Fibroblast of lung (primary cell): Measurements from ENCODE around the gene CDC14B.
"Not testable (repeated sequence)": the region's sequence is repeated elsewhere in the genome, so short reads cannot be mapped to it uniquely, and the experiment has no call there.

ENCODE experiments used
- CTCF ChIP-seq, 2 donors: IDR thresholded peaks in 1 of 2; conservative IDR thresholded peaks in 1 of 2; 1 replicate in 1 of 2; 2 replicates in 1 of 2; pipeline ENCODE4 v1.5.1; 2011 to 2012; ENCODE audit warnings: low read length in 2 of 2, control low read depth in 1 of 2, inconsistent platforms in 1 of 2, low read depth in 1 of 2, mild to moderate bottlenecking in 1 of 2
- EZH2 ChIP-seq: IDR thresholded peaks from 2 replicates; pipeline ENCODE4 v1.5.1; 2012; ENCODE audit warnings: low read length, control low read depth, mild to moderate bottlenecking; ENCODE audit errors: missing control alignments

DNA sequence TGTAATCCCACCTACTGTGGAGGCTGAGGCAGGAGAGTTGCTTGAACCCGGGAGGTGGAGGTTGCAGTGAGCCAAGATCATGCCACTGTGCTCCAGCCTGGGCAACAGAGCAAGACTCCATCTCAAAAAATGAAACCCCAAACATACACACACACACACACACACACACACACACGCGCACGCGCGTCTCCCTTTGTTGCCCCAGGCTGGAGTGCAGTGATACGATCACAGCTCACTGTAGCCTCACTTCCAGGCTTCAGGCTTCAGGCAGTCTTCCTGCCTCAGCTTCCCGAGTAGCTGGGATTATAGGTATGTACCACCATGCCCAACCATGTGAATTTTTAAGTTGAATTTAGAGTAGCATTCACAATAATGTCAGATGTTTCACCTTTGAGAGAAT lies 13.9 kb upstream of the CDC14B start:
- not testable (repeated sequence) for TF ChIP-seq CTCF (conservative IDR thresholded peaks at IDR 0.05 in 1 of 2, IDR thresholded peaks at IDR 0.05 in 1 of 2; ENCODE audit: low read depth in 1 of 2, low read length in 2 of 2); EZH2
